Measurements from ENCODE around the gene SUCLG2. TPM values are rescaled to one million over a fixed set of nuclear protein-coding genes. Genes with fewer than 3 reads are reported as not detected.

The SUCLG2 gene
- total and polyA plus RNA-seq, 10 of the 15 experiments (the other 5 are each of a cell fraction or from before 2014, with no cell fraction given), result 17.8 to 50.9 (median 37.2) TPM

GRCh38 chr3:67564973-67565372, 89.4 kb downstream of the SUCLG2 start:
- H3K4me1 ChIP-seq (ENCODE audit: control insufficient read depth, insufficient read depth, low read length), result no peaks in the 10 kb centered on the region
- TF ChIP-seq STAT3 (IDR thresholded peaks at IDR 0.05; ENCODE audit: low read depth, low read length) (no peak), E2F4 (IDR thresholded peaks at IDR 0.05; ENCODE audit: low read depth, low read length) (no peak), NKRF (conservative IDR thresholded peaks at IDR 0.05) (no peak), HSF1 (IDR thresholded peaks at IDR 0.05; ENCODE audit: low read depth, low read length) (no peak)
- no peak for FAIRE-seq
- no TSS peak for BruUV-seq (replicated peaks)
- H3K27ac ChIP-seq (ENCODE audit: control insufficient read depth, insufficient read depth), result no peak overlapping the region
- no peaks in the 10 kb centered on the region for H3K27me3 ChIP-seq (replicated peaks in 1 of 2; ENCODE audit: control insufficient read depth in 2 of 2, insufficient read depth in 2 of 2, low read length in 1 of 2)
- no peak overlapping the region for H3K4me2 ChIP-seq (ENCODE audit: control insufficient read depth, insufficient read depth)
- H4K20me1 ChIP-seq (ENCODE audit: control insufficient read depth, insufficient read depth), result no peaks in the 10 kb centered on the region
- ATAC-seq, result no peak
- H3K9ac ChIP-seq (ENCODE audit: control insufficient read depth, insufficient read depth, low read length), result no peak overlapping the region
- H3K79me2 ChIP-seq (ENCODE audit: control insufficient read depth, insufficient read depth, low read length), result no peaks in the 10 kb centered on the region; the same call in 1 of the 2 replicates
- intact Hi-C loops (cut with micrococcal nuclease; ENCODE audit: unreplicated experiment) (no loop called here), in situ Hi-C loops (cut with MboI) (no loop called here)
- no peak overlapping the region for H3K4me3 ChIP-seq
- H2AFZ ChIP-seq (ENCODE audit: control insufficient read depth, low read depth, low read length), result no peak overlapping the region
- no peaks in the 10 kb centered on the region; a peak in 2 of 4 replicates for H3K36me3 ChIP-seq (ENCODE audit: control insufficient read depth in 2 of 2, insufficient read depth in 2 of 2, low read length in 1 of 2)
- WGBS (ENCODE audit: insufficient coverage, insufficient replicate concordance, low lambda C conversion rate, missing lambda C conversion rate), result 100% methylated on average over 1 of the region's 1 CpG
- no peak for DNase-seq (ENCODE audit: low read depth, low spot score)
- POLR2A ChIA-PET, result no interaction called here
- SMC1A ChIA-PET (ENCODE audit: uncharacterized antibody, unreplicated experiment), result interaction anchor here (0.6 to 0.7 kb wide), 2 partner anchors 22 to 467 kb away, joined by 3 to 4 read pairs; no protein-coding TSS in a partner anchor
- CTCF ChIA-PET, result interaction anchor here (1.6 kb wide), 1 partner anchor 29 kb away, joined by 5 read pairs; no protein-coding TSS in a partner anchor
- H3K9me3 ChIP-seq (replicated peaks; ENCODE audit: control insufficient read depth, insufficient read depth, low read length), result no peaks in the 10 kb centered on the region; the same call in 2 of the 3 replicates
- RAD21 ChIA-PET (ENCODE audit: unreplicated experiment), result no interaction called here
